Activated CD4-positive, alpha-beta T cell treated with anti-CD3 and anti-CD28 coated beads for 1 hour (primary cell): Measurements from ENCODE around the gene CD164L2.

Experiments
- DNase-seq: peaks from one replicate; pipeline ENCODE4 v3.0.0-alpha.2; 2020

Gene CD164L2

GRCh38 chr1:27342778-27343638, 40.1 kb downstream of the CD164L2 start:
- DNase-seq, result peak; percentile 62

DNA sequence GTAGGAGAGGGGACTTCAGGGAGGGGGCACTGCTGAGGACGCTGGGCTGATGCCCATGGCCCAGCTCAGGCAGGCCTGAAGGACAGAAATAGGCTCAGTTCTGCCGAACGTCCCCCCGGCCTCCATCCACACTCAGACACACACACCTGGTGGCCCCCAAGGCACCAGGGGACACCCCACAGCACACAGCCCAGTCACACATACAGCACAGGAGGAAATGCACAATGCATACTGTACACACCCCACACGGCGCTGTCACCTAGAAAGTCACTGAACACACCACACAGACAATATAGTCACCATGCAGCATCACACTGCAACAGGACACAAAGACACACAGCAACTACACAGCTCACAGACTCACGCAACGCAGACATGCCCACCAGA, 40.7 kb downstream of the CD164L2 start:
- no peak for DNase-seq

DNA sequence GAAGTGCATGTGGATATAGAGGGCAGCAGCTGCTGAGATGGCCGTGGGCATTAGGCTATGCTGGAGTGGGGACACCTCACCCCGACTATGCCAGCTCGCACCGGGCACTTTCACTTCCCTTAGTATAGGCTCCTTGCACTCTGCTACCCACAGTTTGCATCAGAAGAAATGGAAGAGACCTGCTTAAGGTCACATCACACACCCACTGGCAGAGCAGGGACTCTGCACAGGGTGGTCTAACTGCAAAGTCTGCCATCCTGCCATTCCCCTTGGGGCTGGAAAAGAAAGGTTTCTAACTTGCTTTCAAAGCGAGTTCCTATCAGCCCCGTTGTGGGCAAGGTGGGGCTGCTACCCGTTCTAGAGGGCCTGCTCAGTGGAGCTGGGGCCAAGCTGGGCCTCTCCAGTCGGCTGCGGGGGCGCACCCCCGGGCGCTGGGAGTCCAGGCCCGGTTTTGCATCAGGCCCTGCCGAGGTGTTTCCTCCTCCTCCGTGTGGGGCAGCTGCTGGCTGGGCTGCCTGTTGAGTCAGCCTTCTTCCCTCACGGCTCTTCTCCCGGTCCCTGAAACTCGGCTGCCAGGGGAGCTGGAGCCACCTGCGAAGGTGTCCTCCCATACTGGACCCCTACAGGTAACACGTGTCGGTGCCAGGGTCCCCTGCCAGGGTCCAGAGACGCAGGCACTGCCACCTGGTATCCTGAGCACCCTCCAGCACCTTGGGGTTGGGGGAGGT, 41.4 kb downstream of the CD164L2 start, which contains the start of gene SYTL1:
Gene SYTL1, plus strand, starts transcription at position 498 of the 728 bp plus-strand sequence. CDS start 3,313 bp downstream, outside the sequence.
- peak; percentile 51 for DNase-seq

- no peak for DNase-seq
These were observed 43.9 kb downstream of the CD164L2 start for GRCh38 chr1:27339213-27339612.

- no peak for DNase-seq
These were observed 44.4 kb downstream of the CD164L2 start for GRCh38 chr1:27338751-27339150.

DNA sequence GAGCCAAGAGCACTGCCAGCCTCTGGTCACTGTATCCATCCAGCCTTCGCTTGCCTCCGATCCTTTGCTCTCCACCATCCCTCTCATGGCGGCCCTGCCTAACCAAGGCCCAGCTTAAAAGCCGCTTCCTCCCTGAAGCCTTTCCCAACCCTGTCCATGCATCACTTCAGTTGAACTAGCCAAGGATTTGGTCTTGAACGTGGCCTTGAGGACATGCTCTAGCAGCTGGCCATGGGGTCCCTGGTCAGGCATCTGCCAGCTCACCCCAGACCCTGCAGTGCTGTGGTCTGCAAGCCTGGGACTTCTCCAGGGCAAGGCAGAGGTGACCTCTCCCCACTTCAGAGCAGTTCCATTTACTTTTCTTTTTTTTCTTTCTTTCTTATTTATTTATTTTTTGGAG, 46.4 kb downstream of the CD164L2 start:
- no peak for DNase-seq

- no peak for DNase-seq
These were observed 47.4 kb downstream of the CD164L2 start for GRCh38 chr1:27335506-27336422.

DNA sequence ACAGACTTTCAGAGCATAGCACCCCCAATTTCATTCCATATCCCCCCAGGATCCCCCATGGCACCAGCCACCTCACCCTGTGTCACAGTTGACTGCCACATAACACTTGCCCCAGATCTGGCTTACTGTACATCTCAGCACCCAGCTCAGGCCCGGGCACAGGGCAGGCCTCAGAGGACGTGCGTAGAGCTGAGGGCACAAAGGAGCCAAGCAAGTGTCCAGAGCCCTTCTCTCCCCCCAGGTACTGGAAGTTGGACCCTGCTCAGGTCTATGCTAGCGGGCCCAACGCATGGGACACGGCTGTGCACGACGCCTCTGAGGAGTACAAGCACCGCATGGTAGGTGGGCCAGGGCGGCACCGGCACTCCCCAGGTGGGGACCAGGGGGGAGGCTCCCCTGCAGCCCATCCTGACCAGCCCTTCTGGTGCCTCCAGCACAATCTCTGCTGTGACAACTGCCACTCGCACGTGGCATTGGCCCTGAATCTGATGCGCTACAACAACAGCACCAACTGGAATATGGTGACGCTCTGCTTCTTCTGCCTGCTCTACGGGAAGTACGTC, 49.3 kb downstream of the CD164L2 start:
- no peak for DNase-seq

DNA sequence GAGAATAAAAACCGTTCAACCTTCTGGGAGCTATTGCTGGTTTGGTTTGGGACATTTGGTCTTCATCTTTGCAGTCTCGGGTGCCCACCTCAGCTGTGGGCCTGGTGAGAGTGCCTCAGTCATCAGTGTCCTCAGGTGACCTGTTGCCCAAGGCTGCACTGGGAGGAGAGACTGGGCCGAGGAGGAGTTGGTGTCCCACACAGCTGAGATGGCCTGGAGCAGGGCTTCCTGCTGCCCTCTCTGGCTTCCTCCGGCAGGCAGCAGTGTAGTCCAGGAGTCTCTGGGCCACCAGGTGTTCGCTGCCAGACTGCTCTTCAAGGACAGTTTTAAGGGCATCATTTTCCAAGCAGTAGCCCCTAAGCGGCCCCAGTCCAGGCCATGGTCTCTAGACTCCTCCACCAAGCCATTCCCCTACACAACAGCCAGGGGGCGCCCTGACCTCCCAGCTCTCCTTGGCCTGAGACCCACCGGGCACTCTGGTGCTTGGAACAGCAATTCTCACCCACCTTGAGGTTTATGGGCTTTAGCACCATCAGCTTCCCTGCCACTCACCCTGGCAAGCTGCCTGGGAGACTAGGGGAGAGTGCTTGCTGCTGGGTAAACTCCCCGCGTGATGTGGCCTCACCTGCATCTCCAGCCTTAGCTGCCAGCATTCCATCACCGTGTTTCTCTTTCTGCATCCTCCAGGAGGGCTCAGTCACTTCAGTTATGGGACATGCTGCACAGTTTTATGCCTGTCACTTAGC, 50.4 kb downstream of the CD164L2 start:
- peak; percentile 43 for DNase-seq

GRCh38 chr1:27331922-27332321, 51.2 kb downstream of the CD164L2 start:
- no peak for DNase-seq

- DNase-seq, result no peak
These were observed 51.7 kb downstream of the CD164L2 start for GRCh38 chr1:27331426-27331825.

- DNase-seq, result no peak
These were observed 52.3 kb downstream of the CD164L2 start for GRCh38 chr1:27330786-27331185.
